22Rv1 (cell line): ENCODE results near the gene ARL6IP5.

Experiments
- H3K27ac ChIP-seq: fragments of 450-650 bp; 2 replicates; pipeline ENCODE4 v1.5.1; 2017
- ZFX ChIP-seq: fragments of 450-650 bp; IDR thresholded peaks from 2 replicates; pipeline ENCODE4 v1.6.1; 2017; ENCODE audit warnings: antibody characterized with exemption, borderline replicate concordance
- TF ChIP-seq, protein P1 (sequence below): fragments of 450-650 bp; IDR thresholded peaks from 2 replicates; pipeline ENCODE4 v1.5.1; 2017; ENCODE audit warnings: mild to moderate bottlenecking

Gene ARL6IP5

GRCh38 chr3:69080233-69080920, 4.4 kb upstream of the ARL6IP5 start, which contains the start of gene UBA3:
TSS of gene UBA3 (minus strand) at chr3:69080365. CDS start at chr3:69080353, 12 bp downstream.
- peak within 1 kb of the TSS; percentile 58 for H3K27ac ChIP-seq
- TF ChIP-seq, protein P1, sequence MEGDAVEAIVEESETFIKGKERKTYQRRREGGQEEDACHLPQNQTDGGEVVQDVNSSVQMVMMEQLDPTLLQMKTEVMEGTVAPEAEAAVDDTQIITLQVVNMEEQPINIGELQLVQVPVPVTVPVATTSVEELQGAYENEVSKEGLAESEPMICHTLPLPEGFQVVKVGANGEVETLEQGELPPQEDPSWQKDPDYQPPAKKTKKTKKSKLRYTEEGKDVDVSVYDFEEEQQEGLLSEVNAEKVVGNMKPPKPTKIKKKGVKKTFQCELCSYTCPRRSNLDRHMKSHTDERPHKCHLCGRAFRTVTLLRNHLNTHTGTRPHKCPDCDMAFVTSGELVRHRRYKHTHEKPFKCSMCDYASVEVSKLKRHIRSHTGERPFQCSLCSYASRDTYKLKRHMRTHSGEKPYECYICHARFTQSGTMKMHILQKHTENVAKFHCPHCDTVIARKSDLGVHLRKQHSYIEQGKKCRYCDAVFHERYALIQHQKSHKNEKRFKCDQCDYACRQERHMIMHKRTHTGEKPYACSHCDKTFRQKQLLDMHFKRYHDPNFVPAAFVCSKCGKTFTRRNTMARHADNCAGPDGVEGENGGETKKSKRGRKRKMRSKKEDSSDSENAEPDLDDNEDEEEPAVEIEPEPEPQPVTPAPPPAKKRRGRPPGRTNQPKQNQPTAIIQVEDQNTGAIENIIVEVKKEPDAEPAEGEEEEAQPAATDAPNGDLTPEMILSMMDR, result no peak
- TF ChIP-seq ZFX, result no peak

- TF ChIP-seq, protein P1, result no peak
- no peak for TF ChIP-seq ZFX
- H3K27ac ChIP-seq, result no peak overlapping the region
Measured at GRCh38 chr3:69081583-69082262, 3.0 kb upstream of the ARL6IP5 start.

DNA sequence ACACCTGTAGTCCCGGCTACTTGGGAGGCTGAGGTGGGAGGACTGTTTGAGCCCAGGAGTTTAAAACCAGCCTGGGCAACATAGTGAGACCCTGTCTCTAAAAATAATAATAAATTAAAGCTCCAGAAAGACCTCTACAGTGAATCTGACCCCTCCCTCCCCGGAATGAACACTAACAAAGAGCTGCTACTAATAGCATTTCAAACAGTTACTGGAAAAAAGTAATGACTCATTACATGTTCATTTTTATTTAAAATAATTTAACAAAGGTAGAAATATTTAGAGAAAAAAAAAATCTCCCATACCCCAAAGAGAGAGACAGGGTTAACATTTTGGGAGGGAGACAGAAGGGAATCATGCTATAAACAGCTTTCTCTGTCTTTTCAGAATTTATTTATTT, 2.4 kb upstream of the ARL6IP5 start:
- no peak overlapping the region for H3K27ac ChIP-seq
- TF ChIP-seq, protein P1, result no peak
- TF ChIP-seq ZFX, result no peak

DNA sequence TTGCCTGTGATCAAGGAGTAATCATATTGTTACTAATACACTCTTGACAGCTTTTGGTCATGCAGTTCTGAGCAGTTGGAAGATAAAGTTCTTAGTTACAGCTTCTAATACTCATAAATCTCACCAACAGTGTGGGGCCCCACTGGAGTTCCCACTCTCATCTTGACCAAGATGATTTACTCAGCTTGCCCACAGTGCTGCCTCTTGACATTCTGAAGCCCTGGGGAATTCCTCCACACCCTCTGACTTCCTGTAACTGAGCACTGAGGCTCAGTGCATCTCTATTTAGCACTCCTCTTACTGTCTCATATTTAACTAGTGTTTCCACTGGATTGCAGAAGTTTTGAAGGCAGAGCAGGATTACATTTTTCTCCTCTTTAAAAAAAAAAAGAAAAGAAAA, 1.9 kb upstream of the ARL6IP5 start:
- TF ChIP-seq ZFX, result no peak
- TF ChIP-seq, protein P1, result no peak
- H3K27ac ChIP-seq, result no peak overlapping the region

DNA sequence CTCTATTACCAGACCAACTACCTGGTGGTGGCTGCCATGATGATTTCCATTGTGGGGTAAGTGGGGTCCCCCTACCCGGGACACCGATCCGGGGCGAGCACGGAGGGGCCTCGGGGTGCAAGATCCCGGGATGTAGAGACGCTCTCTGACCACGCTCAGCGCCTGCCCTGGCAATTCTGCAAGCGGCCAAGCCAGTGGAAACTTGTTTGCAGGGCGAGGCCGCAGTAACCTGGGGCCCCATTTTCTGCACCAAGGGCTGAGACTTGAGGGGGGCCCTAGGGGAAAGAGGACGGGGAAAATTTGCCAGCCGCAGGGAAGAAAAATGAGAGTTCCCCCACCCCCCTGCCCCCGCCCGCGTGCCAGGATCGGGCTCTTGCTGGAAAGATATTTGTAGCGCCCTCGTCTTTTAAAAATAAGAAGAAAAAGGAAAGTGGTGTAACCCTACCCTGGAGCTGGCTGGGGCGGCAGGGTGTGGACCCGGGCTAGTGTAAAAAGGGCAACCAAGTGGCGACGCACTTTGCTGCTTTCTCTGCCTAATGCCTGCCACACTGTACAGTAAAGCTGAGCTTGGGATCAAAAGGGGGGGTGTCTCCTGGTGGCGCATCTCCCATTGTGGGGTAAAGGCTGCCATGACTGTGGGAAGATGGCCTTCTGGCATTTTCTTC, 563 bp downstream of the ARL6IP5 start:
- TF ChIP-seq ZFX, result no peak
- TF ChIP-seq, protein P1, result no peak
- peak overlapping the region; percentile 87 for H3K27ac ChIP-seq

- TF ChIP-seq, protein P1, result no peak
- no peak for TF ChIP-seq ZFX
- peak overlapping the region; percentile 87 for H3K27ac ChIP-seq
Measured at GRCh38 chr3:69085833-69086722, 1.3 kb downstream of the ARL6IP5 start.
